Heart left ventricle (tissue), 13 donors: Measurements from ENCODE around the gene NDUFS3.

Experiments used
- POLR2A ChIP-seq, 2 donors: fragments of 450-650 bp; IDR thresholded peaks; one replicate each; pipeline ENCODE4 v1.6.1; 2017; ENCODE audit warnings: antibody characterized with exemption in 2 of 2, mild to moderate bottlenecking in 2 of 2, moderate library complexity in 2 of 2
- TF ChIP-seq, protein P1 (sequence below), 12 donors: fragments of 200-600 bp; sonication (generic) in 4 of 12; IDR thresholded peaks; one replicate each; pipeline versions ENCODE4 v1.5.0 to v1.8.0; 2018 to 2022; ENCODE audit warnings: antibody characterized with exemption in 12 of 12, mild to moderate bottlenecking in 5 of 12
- donor health status: ischemic (EF 13 %, LVEDD 7.1; RV severe dilation, severe dysfunction).
- donor health status: DM: no; HTN: yes; CAD: no.
- donor health status: DM: no; HTN: no; CAD: no.
- donor health status: ischemic (EF 25% LVEDD 6.9; RV normal size, moderate dysfunction).
- donor health status: ischemic (EF 25% LVEDD 5.7; RV mildly dilated, moderate dysfunction).
- donor health status: ischemic (EF 35%, LVEDD 5.7; RV mildly dilated, moderate dysfunction).
- donor health status: nonischemic (EF 11% LVEDD 7.7; RV severe dilation, severe dysfunction).
- donor health status: DM: yes; HTN: yes; CAD: no.
- donor health status: PGD.
- donor health status: ischemic (EF 29% LVEDD 5.4; RV normal size, mild dysfunction).
- donor health status: nonischemic (EF 23%, LVEDD 6.1; RV moderate dilation, normal function).

DNA sequence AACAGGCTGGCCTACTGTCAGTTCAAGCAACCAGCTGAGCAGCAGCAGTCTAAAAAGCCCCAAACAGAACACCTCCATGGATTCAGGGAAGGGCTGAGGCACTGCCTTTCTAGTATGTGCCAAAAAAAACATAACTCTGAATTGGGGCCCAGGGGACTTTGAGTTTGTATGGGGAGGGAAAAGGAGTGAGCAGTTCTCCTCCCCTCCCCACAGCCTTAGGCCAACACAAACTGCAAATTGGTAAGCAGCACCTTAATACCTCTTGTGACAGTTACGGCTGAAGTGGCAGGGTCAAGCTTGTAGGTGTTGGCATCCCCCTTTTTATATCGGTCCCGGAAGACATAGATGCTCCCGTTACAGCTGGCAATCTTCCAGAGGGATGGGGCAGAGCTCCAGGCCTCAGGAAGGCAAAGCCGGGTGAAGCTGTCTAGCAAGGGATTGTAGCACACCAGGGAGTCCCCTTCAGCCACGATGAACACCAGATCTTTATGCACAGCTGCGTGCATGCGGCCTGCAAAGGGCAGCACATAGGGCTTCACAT lies 6.1 kb upstream of the NDUFS3 start:
- TF ChIP-seq, protein P1, sequence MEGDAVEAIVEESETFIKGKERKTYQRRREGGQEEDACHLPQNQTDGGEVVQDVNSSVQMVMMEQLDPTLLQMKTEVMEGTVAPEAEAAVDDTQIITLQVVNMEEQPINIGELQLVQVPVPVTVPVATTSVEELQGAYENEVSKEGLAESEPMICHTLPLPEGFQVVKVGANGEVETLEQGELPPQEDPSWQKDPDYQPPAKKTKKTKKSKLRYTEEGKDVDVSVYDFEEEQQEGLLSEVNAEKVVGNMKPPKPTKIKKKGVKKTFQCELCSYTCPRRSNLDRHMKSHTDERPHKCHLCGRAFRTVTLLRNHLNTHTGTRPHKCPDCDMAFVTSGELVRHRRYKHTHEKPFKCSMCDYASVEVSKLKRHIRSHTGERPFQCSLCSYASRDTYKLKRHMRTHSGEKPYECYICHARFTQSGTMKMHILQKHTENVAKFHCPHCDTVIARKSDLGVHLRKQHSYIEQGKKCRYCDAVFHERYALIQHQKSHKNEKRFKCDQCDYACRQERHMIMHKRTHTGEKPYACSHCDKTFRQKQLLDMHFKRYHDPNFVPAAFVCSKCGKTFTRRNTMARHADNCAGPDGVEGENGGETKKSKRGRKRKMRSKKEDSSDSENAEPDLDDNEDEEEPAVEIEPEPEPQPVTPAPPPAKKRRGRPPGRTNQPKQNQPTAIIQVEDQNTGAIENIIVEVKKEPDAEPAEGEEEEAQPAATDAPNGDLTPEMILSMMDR (IDR thresholded peaks at IDR 0.05) = no peak
- TF ChIP-seq POLR2A (IDR thresholded peaks at IDR 0.05) = no peak
